AG04450 (cell line): ENCODE data around the gene CBLN1. TPM values are rescaled to one million over a fixed set of nuclear protein-coding genes. Genes with fewer than 3 reads are reported as not detected.

ENCODE experiments used
- CTCF ChIA-PET: fragments of 300-600, 350-600 bp; formaldehyde crosslinking; extraction: SDS; loops from one replicate; lab custom pipeline; 2022; ENCODE audit warnings: antibody characterized with exemption, inconsistent platforms; lab: Charles Lee
- POLR2A ChIA-PET: fragments of 350-600 bp; formaldehyde crosslinking; extraction: SDS; loops from one replicate; lab custom pipeline; 2021; ENCODE audit warnings: antibody characterized with exemption, inconsistent platforms; lab: Yijun Ruan, JAX
- DNase-seq: peaks from one replicate; pipeline ENCODE4 v3.0.0-alpha.2; 2011; ENCODE audit warnings: low read depth, low spot score
- H3K27ac ChIP-seq: one replicate; pipeline ENCODE4 v1.5.1; 2012; ENCODE audit warnings: low read depth, low read length, control low read depth
- H3K27me3 ChIP-seq: one replicate; pipeline ENCODE4 v1.6.0; 2012; ENCODE audit warnings: low read length; ENCODE audit not compliant: control insufficient read depth, insufficient read depth
- H3K4me3 ChIP-seq: 2 replicates; pipeline ENCODE4 v1.5.1; 2011; ENCODE audit warnings: mild to moderate bottlenecking, low read depth, low read length, control low read depth
- H3K9me3 ChIP-seq: 2 replicates; pipeline ENCODE4 v1.5.1; 2012; ENCODE audit warnings: low read length; ENCODE audit not compliant: control insufficient read depth, insufficient read depth
- polyA plus RNA-seq: library from polyadenylated mRNA; depleted of rRNA; stranded (reverse); fragments of >200 nt; gene quantifications from 2 replicates; pipeline ENCODE4 v1.2.3, GENCODE V29; 2011
- TF ChIP-seq, protein P1 (sequence below): IDR thresholded peaks from 2 replicates; pipeline ENCODE4 v1.5.1; 2011; ENCODE audit warnings: low read depth, low read length, control low read depth, inconsistent platforms

CBLN1 gene
- polyA plus RNA-seq, 1 experiment = not detected

DNA sequence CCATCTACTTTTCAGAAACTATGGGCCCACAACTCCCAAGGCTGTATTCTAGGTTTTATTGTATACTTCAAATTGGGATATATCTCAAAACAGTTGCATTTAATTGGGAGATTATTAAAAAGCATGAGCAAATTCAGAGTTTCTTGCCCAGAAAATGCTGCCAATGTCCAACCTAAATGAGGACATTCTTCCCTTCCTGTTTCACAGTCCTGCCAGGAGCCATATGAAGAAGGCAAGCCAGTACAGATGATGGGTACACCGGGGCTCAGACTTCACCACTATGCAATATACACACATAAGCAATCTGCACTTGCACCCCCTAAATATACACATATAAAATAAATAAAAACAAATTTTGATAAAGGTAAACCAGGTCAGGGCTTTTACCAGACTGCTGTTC lies 34.0 kb upstream of the CBLN1 start:
- ChIA-PET CTCF (no interaction called here), POLR2A (no interaction called here)
- TF ChIP-seq, protein P1, sequence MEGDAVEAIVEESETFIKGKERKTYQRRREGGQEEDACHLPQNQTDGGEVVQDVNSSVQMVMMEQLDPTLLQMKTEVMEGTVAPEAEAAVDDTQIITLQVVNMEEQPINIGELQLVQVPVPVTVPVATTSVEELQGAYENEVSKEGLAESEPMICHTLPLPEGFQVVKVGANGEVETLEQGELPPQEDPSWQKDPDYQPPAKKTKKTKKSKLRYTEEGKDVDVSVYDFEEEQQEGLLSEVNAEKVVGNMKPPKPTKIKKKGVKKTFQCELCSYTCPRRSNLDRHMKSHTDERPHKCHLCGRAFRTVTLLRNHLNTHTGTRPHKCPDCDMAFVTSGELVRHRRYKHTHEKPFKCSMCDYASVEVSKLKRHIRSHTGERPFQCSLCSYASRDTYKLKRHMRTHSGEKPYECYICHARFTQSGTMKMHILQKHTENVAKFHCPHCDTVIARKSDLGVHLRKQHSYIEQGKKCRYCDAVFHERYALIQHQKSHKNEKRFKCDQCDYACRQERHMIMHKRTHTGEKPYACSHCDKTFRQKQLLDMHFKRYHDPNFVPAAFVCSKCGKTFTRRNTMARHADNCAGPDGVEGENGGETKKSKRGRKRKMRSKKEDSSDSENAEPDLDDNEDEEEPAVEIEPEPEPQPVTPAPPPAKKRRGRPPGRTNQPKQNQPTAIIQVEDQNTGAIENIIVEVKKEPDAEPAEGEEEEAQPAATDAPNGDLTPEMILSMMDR = no peak
- DNase-seq = no peak
- no peaks in the 10 kb centered on the region for H3K9me3 ChIP-seq
- H3K27ac ChIP-seq = no peak overlapping the region
- H3K27me3 ChIP-seq = no peaks in the 10 kb centered on the region
- H3K4me3 ChIP-seq = no peak overlapping the region

DNA sequence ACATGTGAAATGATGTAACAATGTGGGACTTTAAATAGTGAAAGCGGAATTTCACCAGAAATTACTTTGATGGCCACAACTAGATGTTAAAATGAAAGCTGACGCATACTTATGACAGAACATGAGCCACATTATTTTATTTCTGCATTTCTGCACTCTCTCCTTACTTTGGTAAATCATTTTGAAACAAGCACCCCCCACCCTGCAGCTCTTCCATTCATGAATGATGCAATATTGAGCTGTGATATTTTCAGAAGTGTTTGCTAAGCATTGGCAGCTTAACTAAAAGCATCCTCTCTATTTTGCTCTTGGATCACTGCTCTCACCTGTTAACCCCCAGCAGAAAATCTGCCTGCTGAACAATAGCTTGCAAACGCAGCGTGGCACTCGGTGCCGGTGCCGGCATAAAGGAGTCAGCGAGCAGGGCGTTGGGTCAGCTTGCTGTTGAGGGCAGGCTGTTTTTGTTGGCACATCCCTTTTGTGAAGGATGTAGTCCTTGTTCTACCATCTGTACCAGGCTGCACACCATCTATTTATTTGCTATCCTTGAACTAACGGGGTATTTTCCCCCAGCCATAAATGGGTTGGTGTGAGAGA lies 30.8 kb upstream of the CBLN1 start:
- no peak overlapping the region for H3K27ac ChIP-seq
- CTCF ChIA-PET = no interaction called here
- DNase-seq = no peak
- H3K4me3 ChIP-seq = no peak overlapping the region
- POLR2A ChIA-PET = no interaction called here
- TF ChIP-seq, protein P1 = no peak
- H3K9me3 ChIP-seq = no peaks in the 10 kb centered on the region
- no peaks in the 10 kb centered on the region for H3K27me3 ChIP-seq

DNA sequence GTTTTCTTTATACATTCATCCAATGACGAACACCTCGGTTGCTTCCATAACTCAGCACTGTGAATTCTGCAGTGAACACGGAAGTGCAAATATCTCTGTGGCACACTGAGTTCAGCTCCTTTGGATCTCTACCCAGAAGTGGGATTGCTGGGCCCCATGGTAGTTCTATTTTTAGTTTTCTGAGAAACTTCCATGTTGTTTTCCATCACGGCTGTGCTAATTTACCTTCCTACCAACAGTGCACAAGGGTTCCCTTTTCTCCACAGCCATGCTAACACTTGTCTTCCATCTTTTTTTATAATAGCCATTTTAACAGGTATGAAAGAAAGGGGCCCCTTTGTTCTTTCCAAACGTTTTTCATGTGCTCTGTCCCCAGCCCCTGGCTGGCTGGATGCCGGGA lies 30.2 kb upstream of the CBLN1 start:
- TF ChIP-seq, protein P1 = no peak
- no peaks in the 10 kb centered on the region for H3K27me3 ChIP-seq
- no peaks in the 10 kb centered on the region for H3K9me3 ChIP-seq
- ChIA-PET POLR2A (no interaction called here), CTCF (no interaction called here)
- no peak overlapping the region for H3K27ac ChIP-seq
- H3K4me3 ChIP-seq = no peak overlapping the region
- no peak for DNase-seq

DNA sequence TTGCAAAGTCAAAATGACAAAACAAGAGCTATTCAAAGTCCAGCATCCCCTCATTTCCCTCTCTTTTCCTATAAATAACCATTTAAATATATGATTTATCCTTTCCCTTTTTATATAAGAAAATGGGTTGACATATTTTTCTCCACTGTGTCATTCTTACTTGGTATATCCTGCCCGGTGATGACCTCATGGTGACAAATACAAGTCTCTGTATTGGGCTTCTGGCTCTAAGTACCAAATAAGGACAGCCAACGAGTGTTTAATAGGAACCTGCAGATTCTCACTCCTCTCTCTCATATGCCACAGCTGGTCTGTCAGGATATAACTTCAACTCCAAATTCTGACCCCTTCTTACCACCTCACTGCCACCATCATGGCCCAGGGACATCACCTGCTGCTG lies 25.5 kb upstream of the CBLN1 start:
- Histone ChIP-seq H3K9me3 (no peaks in the 10 kb centered on the region), H3K4me3 (no peak overlapping the region), H3K27ac (no peak overlapping the region), H3K27me3 (no peaks in the 10 kb centered on the region)
- no peak for DNase-seq
- POLR2A ChIA-PET = no interaction called here
- TF ChIP-seq, protein P1 = no peak
- CTCF ChIA-PET = no interaction called here

DNA sequence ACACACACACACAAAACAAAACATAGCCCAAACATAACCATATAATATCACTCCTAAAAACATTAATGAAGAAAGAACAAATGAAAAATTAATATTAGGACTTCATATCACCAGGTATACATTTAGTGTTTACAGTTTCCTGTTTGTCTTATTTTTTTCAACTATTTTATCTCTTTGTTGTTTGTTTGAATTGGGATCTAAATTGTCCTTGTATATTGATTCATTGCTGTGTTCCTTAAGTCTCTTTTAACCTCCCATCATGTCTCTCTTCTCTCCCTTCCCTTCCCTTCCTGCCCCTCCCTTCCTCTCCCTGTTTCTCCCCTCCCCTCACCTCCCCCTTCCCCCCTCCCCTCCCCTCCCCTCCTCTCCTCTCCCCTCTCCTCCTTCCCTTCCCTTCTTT lies 23.8 kb upstream of the CBLN1 start:
- TF ChIP-seq, protein P1 = no peak
- ChIA-PET POLR2A (no interaction called here), CTCF (no interaction called here)
- Histone ChIP-seq H3K27ac (no peak overlapping the region), H3K4me3 (no peak overlapping the region), H3K9me3 (no peaks in the 10 kb centered on the region), H3K27me3 (no peaks in the 10 kb centered on the region)
- no peak for DNase-seq
